GM12801 (cell line): ENCODE results near the gene RNF224.

Source experiments
- TF ChIP-seq, protein P1 (sequence below): IDR thresholded peaks from one replicate; pipeline ENCODE4 v1.5.1; 2011; ENCODE audit warnings: control low read depth; ENCODE audit not compliant: insufficient read length; ENCODE audit errors: extremely low read depth

RNF224 gene

DNA sequence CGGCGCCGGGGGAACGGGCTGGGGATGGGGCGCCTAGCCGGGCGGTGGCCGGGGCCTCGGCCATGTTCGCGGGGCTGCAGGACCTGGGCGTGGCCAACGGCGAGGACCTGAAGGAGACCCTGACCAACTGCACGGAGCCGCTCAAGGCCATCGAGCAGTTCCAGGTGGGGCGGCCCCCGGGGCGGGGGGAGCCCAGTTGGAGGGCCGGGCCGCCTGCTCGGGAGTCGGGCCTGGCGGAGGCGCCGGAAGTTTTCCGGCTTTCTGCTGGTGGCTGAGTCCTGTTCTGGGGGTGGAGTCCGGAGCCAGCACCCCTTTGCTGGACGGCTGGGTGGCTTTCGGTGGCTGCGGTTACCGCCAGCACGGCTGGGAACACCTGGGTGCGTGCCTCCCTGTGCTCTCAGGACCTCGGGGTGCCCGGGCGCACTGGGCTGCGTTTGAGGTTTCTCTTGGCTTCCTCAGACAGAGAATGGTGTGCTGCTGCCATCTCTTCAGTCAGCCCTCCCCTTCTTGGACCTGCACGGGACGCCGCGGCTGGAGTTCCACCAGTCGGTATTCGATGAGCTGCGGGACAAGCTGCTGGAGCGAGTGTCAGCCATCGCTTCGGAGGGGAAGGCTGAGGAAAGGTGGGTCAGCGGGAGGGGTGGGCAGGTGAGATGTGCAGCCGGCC, 28.3 kb downstream of the RNF224 start:
- TF ChIP-seq, protein P1, sequence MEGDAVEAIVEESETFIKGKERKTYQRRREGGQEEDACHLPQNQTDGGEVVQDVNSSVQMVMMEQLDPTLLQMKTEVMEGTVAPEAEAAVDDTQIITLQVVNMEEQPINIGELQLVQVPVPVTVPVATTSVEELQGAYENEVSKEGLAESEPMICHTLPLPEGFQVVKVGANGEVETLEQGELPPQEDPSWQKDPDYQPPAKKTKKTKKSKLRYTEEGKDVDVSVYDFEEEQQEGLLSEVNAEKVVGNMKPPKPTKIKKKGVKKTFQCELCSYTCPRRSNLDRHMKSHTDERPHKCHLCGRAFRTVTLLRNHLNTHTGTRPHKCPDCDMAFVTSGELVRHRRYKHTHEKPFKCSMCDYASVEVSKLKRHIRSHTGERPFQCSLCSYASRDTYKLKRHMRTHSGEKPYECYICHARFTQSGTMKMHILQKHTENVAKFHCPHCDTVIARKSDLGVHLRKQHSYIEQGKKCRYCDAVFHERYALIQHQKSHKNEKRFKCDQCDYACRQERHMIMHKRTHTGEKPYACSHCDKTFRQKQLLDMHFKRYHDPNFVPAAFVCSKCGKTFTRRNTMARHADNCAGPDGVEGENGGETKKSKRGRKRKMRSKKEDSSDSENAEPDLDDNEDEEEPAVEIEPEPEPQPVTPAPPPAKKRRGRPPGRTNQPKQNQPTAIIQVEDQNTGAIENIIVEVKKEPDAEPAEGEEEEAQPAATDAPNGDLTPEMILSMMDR, result no peak

- TF ChIP-seq, protein P1, result no peak
These were observed 29.1 kb downstream of the RNF224 start for GRCh38 chr9:137256362-137256761.

- TF ChIP-seq, protein P1, result no peak
These were observed 29.6 kb downstream of the RNF224 start for GRCh38 chr9:137256856-137257255.

GRCh38 chr9:137262909-137263285, 35.6 kb downstream of the RNF224 start:
- TF ChIP-seq, protein P1, result no peak

GRCh38 chr9:137263506-137263905, 36.2 kb downstream of the RNF224 start:
- TF ChIP-seq, protein P1, result no peak

DNA sequence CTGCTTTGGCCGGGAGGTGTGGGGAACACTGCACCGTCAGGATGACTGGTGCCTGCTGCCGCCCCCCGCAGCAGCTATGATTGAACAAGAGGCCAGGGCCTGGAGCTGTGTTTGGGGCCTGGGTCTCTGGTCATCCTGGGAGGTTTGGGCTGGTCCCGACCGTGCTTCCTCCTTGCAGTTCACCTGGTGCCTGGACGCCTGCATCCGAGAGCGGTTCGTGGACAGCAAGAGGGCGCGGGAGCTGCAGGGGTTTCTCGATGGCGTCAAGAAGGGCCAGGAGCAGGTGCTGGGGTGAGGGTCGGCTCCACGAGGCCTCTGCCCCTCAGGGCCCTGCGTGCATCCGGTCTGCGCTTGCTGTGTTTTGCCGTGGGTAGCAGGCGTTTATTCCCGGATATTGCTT, 36.8 kb downstream of the RNF224 start:
- TF ChIP-seq, protein P1, result no peak

DNA sequence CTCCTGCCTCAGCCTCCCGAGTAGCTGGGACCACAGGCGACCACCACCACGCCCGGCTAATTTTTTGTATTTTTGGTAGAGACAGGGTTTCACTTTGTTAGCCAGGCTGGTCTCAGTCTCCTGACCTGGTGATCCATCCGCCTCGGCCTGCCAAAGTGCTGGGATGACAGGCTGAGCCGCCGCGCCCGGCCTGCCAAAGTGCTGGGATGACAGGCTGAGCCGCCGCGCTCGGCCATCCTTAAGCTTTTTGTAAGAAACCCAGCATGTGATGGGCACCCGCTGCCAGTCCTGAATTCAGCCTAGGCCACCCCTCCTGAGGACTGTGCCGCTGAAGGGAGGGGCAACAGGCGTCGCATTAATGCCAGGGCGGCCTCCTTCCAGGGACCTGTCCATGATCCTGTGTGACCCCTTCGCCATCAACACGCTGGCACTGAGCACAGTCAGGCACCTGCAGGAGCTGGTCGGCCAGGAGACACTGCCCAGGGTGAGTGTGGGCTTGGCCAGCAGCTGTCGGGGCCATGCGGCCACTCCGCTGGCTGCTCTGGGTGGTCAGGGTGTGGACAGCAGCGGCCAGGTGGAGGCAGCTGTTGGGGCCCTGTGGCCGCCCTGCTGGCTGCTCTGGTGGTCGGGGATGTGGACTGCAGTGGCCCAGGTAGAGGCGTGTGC, 38.3 kb downstream of the RNF224 start:
- TF ChIP-seq, protein P1, result no peak
